GM12892 (cell line): ENCODE measurements around the gene POU2AF1.
A peak's percentile ranks its signal among the peaks of the same experiment; 100 is the strongest.

Experiments
- POLR2A ChIP-seq: IDR thresholded peaks from 2 replicates; pipeline ENCODE4 v1.6.1; 2011; ENCODE audit warnings: low read depth, low read length, control low read depth
- TAF1 ChIP-seq: IDR thresholded peaks from 2 replicates; pipeline ENCODE4 v1.6.1; 2011; ENCODE audit warnings: low read depth, mild to moderate bottlenecking, control low read depth, low read length, borderline replicate concordance

DNA sequence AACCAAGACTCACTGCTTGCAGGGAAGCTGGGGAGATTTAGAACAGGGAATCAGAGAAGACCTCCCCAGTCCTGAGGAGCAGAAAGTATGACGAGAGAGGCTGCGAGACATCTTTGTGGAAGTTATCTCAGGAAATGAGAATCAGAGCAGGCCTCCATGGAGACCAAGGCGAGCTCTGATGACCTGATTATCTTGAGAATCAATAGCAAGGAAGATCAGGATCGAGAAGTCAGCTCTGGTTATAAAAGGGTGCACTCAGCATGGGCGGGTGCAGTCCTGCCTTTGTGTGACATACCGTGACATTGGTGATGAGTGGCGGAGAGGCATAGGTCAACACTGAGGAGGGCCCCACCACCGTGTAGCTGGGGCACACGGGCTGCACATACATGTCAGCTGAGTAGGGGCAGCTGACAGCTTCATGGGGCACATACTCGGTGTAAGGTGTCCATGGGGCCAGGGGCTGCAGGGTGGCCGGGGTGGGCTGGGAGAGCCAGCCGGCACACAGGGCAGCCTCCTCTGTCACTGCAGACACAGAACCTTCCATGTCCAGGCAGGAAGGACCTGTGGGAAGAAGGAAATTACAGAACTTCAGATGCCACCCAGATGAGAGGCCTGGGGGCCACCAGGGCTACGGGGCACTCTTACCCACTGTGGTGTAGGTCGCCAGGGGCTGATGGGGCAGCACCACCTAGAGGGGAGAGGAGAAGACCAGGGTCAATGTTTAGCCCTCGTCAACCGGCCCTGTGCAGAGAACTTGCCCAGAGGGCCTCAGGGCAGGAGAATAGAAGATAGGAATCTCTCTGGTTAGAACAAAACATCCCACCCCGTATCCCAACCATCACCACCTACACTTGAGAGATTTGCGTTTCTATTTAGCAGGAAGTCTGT lies 21.7 kb downstream of the POU2AF1 start:
- TF ChIP-seq TAF1 (no peak), POLR2A (0 out of 2 replicates have a peak, but pooled peaks have one; percentile 8)
